HG02610 (cell line): ENCODE results near the gene SGTA.
"Not testable (repeated sequence)": the region's sequence is repeated elsewhere in the genome, so short reads cannot be mapped to it uniquely, and the experiment has no call there.

Experiments
- ATAC-seq: cut with Tn5 transposase; IDR thresholded peaks from one replicate; pipeline ENCODE4 v1.9.1; 2021; ENCODE audit warnings: mild to moderate bottlenecking, moderate library complexity; ENCODE audit not compliant: unreplicated experiment

The SGTA gene, protein sequence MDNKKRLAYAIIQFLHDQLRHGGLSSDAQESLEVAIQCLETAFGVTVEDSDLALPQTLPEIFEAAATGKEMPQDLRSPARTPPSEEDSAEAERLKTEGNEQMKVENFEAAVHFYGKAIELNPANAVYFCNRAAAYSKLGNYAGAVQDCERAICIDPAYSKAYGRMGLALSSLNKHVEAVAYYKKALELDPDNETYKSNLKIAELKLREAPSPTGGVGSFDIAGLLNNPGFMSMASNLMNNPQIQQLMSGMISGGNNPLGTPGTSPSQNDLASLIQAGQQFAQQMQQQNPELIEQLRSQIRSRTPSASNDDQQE

DNA sequence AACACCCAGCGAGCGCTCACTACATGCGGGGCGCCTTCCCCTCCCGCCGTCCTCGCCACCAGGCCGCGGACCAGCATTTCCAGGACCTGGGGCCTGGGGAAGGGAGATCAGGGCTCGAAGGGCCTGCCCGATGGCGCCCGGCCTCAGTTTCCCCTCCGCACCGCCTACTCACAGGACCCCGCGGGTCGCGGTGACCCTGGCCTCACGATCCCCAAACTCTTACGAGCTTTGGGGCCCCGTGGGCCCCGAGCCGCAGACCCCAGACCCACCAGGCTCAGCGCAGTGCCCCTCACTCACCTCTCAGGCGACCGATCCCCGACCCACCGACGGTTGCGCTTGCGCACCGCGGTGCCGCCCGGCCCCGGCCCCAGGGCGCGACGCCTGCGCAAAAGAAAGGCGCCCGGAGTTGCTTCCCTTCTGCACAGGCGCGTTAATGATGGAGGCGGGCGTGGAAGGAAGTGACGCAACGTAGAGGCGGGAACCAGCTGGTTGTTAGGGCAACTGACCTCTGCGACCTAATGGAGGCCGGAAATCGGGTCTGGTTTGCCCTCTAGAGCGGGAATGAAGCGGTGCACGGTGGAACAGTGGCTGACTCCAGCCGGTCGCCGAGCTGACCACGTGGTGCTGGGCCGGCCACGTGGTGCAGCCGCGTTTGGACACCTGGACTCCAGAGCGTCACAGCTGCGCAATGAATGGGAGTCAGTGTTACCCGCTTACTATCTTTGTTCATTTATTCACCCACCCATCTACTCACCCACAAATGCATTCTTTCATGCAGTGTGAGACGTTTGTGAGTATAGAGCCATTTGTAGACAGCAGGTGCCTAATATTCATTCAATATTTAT, at the start of gene SGTA:
SGTA (minus strand) TSS at position 338 of the 845 bp plus-strand sequence. CDS start 14,205 bp downstream, outside the sequence.
- ATAC-seq: peak; percentile 75

DNA sequence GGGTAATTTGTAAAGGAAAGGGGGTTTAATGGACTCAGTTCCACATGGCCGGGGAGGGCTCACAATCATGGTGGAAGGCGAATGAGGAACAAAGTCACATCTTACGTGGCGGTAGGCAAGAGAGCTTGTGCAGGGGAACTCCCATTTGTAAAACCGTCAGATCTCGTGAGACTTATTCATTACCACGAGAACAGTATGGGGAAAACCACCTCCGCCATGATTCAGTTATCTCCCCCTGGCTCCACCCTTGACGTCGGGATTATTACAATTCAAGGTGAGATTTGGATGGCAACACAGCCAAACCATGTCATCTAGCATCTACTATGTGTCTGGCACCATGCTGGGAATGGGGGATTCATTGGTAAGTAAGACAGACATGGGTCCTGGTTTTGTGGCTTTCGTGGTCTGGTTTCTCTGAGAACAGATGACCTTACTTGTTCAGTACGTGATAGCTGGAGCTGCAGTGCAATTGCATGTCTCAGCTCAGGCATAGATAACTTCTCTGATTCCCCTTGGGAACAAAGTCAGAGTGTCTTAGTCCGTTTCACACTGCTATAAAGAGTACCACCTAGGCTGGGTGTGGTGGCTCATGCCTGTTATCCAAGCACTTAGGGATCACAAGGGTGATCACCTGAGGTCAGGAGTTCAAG, 44.9 kb upstream of the SGTA start:
- ATAC-seq: no peak

DNA sequence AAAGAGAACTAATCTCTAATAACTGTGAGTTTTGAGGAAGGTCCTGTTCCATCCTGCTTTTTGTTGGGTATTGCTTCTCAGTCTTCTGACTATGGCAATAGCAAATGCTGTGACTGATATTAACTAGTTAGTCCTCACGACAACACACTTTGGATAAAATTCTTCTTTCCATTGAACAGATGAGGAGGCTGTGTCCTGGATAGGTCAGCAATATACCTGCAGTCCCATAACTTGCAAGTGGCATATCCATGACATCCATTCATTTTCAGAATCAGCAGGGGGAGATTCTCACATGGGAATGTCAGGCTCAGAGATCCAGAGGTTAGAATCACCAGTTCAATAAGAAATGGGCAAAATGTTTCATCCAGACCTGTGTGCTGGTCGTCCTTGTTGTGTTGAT, 43.9 kb upstream of the SGTA start:
- ATAC-seq: no peak

DNA sequence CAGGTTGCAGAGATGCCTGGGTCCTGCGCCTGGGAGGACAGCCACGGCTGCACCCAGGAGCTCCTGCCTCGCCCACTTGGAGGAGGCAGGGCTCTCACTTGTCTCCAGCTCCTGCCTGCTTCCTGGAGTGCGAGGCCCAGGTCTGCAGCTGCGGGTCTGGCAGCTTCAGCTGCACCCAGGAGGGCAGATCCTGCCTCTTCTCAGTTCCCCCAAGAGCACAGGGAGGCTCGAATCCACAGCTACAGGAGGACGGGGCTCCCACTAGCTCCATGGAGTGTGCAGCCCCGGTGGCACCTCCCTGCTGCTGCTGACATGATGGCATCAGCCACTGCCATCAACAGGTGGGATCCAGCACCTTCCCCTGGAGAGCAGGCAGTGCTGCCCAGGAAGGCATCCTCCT, 41.1 kb upstream of the SGTA start:
- ATAC-seq: no peak

DNA sequence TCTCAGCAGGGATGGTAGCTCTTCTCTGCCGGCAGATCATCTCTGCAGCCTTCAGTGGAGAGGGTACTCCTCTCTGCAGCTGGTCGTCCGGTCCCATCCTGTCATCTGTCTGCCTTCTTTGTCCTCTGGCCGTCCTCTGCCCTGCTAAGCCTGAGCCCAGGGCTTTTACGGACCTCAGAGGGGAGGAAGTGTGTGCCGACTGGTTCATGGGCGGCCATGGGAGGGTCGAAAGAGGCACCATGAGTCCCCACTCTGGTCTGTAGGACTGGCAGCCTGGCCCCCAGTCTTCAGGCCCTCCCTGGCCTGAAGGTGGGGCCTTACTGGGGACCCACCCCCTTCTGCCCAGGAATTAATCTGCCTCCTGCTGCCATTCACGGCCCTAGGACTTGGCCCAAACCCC, 40.6 kb upstream of the SGTA start:
- ATAC-seq: no peak

DNA sequence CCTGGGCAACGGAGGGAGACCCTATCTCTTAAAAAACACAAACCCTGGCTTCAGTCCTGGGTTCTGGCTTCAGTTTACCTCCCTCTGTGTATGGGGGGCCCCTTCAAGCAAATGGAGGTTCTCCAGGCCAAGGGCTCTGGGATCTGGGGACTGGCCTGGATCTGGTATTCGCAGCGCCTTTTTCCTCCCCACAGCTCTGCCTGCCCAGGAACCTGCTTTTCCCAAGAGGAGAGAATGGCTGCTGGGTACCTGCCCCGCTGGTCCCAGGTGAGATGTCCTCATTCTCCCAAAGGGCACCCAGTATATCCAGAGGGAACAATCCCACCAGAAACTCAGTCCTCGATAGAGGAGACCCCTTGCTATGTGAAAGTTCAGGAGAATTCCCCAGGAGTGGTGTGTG, 39.8 kb upstream of the SGTA start:
- ATAC-seq: no peak

DNA sequence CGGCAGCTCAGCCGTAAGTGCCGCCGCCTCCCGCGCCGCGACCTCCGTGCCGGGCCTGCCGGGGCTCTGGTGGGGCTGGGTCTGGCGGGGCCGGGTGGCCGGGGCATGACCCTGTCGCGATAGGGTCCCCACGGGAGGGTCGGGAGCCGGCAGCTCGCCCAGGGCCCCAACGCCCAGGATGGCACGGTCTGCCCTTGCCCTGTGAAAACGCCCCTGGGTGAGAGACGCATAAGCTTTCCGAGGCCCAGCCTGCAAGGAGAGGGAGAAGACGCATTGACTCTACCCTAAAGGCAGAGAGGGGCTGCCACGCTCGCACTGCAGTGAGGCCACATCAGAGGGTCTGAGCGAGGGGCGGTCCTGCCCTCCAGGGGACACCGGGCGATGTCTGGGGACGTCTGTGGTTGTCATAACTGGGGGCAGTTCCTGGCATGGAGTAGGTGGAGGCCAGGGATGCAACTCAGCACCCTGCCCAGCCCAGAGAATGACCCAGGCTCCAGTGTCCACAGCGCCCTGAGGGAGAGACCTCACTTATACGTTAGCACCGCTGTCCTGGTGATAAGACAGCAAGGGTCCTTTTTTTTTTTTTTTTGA, 37.1 kb upstream of the SGTA start:
- ATAC-seq: peak; percentile 26

DNA sequence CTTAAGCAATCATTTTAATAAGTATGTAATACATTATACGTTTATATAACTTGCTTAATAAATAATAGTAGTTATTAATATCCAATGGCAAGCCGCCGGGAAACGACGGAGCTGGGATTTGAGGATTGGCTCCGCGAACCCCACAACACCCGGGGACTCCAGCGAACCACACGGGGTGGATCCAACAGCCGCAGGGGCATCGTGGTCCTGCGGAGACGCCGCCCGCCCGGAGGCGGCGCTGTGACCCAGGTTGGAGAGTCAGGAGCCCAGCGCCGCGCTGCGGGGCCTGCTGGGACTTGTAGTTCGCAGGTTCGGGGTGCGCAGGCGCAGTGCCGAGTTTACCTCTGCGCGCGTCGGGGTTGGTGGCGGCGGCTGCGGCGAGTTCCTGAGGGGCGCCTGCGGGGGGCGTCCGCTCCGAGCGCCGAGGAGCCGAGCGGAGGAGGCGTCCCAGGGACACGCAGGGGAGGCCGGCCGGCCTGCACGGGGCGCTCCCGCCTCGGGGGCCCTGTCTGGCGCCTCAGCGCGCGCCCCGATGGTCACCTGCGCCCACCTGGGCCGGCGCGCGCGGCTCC, 36.6 kb upstream of the SGTA start, which contains the start of gene ZNF554:
ZNF554 (plus strand) TSS at position 329 of the 572 bp plus-strand sequence; CDS start at position 533, 204 bp downstream.
- peak; percentile 82 for ATAC-seq

DNA sequence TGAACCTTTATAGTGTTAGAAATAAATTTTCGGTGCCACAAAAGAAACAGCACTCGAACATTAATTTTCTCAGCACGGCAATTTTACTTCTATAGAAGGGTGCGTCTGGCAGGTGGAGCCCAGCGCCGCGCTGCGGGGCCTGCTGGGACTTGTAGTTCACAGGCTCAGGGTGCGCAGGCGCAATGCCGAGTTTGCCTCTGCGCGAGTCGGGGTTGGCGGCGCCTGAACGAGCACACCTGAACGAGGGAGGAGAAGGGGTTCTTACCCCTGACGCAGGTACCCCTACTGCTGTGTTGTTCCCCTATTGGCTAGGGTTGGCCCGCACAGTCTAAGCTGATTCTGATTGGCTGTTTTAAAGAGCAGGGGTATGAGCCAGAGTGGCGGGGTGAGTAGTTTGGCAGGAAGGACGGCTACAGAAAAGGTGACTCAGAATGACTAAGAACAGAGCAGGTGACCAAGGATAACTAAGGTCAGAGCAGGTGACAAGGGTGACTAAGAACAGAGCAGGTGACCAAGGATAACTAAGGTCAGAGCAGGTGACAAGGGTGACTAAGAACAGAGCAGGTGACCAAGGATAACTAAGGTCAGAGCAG, 34.3 kb upstream of the SGTA start:
- not testable (repeated sequence) for ATAC-seq

DNA sequence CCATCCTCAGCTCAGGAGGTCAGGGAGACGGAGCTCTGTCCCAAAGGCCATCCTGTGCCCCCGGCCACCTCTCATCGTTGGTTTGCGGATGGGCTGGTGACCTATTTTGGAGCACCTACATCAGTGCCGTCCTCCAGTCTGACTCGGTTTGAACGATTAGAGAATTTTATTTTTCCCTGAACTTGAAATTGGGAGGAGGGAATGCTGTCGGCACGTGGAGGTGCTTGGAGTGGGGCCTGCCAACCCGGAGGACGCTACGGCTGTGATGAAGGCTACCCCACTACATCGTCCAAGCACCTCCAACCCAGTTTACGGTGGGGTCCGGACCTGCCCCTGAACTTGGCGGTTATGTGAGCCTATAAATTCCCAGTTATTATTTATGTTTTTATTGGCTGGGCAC, 33.6 kb upstream of the SGTA start:
- no peak for ATAC-seq

DNA sequence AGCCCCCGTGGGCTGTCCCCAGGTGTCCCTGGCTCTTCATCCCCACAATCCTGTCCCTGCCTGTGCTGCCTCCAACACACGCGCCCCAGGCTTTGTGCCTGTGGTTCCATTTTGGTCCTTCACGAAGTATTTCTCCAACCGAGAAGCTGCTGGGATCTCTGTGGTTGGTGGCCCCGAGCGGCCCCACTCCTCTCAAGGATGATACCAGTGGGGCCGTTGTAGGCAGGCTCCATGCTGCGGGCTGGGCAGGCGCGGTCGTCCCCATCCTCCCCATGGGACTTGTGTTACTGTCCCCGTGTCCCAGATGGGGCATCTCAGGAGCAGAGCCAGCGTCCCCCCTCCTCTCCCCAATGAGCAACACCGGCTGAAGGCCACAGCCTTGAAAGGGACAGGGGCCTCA, 32.9 kb upstream of the SGTA start:
- no peak for ATAC-seq

DNA sequence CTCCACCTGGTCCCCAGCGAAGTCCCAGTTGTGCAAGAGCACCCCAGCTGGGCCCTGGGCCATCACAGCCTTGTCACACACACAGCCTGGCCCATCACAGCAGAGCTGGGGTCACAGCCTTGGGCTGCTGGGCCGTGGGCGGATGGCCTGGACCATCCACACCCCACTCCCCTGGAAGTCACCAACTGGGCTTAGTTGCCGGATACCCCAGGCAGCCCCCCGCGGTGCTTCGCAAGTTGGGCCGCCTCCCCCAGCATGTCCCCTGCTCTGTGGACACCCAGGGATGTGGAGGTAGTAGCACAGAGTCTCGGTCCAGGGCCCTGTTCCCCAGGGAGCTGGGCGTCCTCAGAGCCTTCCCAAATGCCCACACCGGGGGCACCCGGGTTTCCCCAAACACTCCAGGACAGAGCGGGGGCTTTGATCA, 32.1 kb upstream of the SGTA start:
- no peak for ATAC-seq

DNA sequence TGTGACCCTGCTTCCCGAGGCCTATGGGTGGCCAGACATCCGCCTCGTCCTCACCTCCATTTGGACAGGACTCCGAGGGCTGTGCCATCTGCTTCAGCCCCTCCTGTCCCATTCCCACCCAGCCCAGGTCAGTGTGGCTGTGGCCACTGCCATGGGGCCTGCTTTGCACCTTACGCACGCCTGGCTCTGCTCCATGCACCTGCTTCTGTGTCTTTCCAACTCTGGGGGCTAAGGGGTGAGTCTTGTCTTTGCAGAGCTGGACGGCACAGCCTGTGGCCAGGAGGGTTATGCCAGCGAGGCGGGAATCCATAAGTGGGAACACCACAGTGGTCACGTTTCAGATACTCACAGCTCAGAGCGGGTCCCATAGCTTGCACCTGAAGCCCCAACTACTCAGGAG, 31.4 kb upstream of the SGTA start:
- no peak for ATAC-seq

DNA sequence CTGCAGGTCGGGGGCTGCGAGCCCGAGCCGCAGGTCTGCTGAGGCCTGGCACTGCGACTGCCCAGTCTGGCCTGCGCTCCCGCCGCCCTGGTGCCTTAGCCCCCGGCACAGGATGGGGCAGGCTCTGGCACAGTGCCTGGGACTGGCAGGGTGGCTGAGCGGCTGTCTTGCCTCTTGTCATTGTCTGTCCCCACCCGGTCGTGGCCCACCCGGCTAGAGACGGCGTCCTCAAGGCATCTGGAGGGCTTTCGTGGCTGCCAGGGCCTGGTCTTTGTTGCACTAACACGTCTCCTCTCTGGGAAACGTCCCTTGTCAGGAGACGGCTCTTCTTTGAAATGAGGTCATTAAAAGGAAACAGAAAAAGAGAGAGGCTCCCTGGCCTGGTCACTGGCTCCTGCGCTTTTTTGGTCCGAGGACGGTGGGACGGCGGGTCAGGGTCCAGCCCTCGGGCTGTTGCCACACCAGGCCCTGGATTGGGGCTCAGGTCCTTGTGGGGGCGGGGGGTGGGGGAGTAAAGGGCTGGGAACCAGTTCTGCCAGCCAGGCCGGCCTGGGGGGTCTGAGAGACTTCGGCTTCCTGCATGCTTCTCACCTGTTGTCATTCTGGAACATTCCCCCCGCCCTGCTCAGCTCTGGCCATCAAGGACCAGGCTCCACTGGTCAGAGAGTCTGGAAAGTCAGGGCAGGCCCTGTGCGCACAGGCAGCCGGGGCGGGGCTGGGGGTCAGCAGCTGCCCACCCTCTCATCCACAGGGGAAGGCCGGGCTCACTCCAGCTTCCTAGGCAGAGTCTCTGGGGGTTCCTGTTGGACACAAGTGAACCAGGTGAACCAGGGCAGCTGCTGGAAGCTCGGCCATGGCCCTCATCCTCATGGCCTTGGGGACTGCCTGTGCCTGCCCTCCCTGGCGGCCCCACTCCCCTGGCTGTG, 30.4 kb upstream of the SGTA start:
- ATAC-seq: no peak

DNA sequence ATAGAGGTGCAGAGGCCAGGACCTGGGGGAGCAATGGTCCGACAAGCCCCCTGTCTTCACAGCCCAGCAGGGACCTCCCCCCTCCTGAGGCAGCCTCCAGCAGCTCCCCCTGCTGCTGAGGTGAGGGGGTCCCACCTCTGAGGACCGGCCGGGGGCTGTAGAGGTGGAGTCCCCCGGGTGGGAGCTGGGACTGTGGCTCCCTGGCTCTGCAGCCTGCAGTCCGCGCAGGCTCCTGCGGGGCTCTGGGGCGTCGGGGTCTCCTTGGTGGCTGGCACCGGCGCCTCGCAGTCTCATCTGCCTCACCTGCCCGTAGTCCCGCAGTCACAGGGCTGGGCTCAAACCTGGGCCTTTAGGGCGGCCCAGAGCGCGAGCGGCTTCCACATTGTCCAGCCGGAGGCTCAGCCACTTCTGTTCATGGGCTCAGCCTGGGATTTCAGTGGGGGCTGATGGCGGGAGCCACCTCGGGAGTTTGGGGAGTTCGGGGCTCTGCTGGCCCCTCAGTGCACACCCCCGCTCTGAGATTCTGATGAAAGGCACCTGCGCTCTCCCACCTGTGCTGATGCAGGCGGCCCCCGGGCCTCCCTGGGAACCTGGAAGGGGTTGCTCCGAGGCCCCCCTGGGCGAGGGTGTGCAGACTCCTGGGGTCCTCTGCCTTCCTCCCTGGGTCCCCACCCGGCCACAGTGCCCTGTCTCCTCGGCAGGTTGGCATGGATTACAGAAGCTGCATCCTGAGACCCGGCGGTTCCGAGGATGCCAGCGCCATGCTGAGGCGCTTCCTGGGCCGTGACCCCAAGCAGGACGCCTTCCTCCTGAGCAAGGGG, 29.6 kb upstream of the SGTA start:
- ATAC-seq: no peak

DNA sequence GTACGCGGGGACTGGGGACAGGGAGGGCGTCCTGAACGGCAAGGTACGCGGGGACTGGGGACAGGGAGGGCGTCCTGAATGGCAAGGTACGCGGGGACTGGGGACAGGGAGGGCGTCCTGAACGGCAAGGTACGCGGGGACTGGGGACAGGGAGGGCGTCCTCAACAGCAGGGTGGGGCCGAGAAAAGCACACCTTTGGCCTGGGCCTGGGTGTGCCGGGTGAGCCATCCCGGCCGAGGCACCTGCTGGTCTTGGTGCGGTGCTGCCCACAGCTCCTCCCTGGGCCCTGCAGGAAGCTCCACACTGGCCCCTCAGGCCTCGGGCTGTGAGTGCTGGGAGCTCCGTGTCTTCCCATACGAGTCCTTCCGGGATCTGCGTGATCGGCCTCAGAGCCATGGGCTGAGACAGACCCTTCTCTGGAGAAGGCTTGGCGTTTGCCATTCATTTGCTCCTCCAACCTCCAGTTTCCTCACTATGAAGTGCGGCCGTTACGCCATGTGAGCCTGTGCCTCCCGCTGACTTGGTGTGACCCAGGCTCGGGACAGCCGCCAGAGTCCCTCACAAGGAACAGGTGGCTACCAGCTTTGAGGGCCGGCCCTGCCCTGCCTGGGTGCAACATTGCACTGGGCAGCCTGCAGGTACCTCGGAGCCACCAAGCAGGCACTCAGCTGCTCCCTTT, 28.8 kb upstream of the SGTA start:
- no peak for ATAC-seq

DNA sequence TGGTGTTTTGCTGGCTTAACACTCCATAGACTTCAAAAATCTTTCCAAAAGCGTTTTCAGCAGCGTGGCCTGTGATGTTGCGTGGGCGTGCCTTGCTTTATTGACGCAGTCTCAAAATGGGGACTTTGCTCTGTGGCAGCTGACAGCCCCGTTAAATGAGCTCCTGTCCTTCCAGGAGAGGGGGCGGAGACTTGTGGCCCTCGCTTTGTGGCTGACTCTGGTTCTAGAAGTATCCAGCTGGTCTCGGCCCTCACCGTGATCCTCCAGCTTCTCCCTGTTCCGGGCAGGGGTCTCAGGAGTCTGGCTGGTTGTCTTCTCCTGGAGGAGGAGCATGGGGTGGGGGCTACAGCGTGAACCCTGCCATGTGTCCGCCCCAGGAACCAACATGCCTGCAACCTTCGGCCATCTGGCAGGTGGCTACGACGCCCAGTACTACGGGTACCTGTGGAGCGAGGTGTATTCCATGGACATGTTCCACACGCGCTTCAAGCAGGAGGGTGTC, 28.2 kb upstream of the SGTA start:
- no peak for ATAC-seq
